HL-60 (cell line): ENCODE measurements around the gene EHBP1.

ENCODE experiments used
- DNase-seq, 2 experiments: peaks; one replicate each; pipeline ENCODE4 v3.0.0-alpha.2; 2010 to 2020; ENCODE audit warnings: low read depth in 1 of 2, low spot score in 1 of 2
- H3K27ac ChIP-seq: fragments of 250-450 bp; sonication (Bioruptor Pico); replicated peaks from 2 replicates; pipeline ENCODE4 v1.5.1; 2020; ENCODE audit warnings: mild to moderate bottlenecking, moderate library complexity
- H3K27me3 ChIP-seq: fragments of 250-450 bp; sonication (Bioruptor Pico); 2 replicates; pipeline ENCODE4 v1.5.1; 2021; ENCODE audit warnings: mild to moderate bottlenecking, moderate library complexity; ENCODE audit not compliant: insufficient read depth, poor library complexity, severe bottlenecking
- H3K4me3 ChIP-seq: replicated peaks from 2 replicates; pipeline ENCODE4 v1.5.1; 2011; ENCODE audit warnings: mild to moderate bottlenecking, control low read depth, low read length; ENCODE audit not compliant: insufficient read depth
- CTCF ChIP-seq: IDR thresholded peaks from one replicate; pipeline ENCODE4 v1.5.1; 2011; ENCODE audit warnings: low read length, control low read depth, inconsistent platforms; ENCODE audit not compliant: insufficient read depth
- GABPA ChIP-seq: IDR thresholded peaks from 2 replicates; pipeline ENCODE4 v1.6.1; 2012; ENCODE audit warnings: low read depth
- POLR2AphosphoS5 ChIP-seq: IDR thresholded peaks from 2 replicates; pipeline ENCODE4 v1.6.1; 2012; ENCODE audit warnings: low read depth
- REST ChIP-seq: IDR thresholded peaks from 2 replicates; pipeline ENCODE4 v1.6.1; 2012; ENCODE audit warnings: low read depth; ENCODE audit not compliant: insufficient replicate concordance
- SPI1 ChIP-seq: IDR thresholded peaks from 2 replicates; pipeline ENCODE4 v1.6.1; 2012; ENCODE audit warnings: low read depth, mild to moderate bottlenecking, borderline replicate concordance

EHBP1 gene

GRCh38 chr2:63092401-63092800 lies 386.9 kb downstream of the EHBP1 start:
- no peaks in the 10 kb centered on the region for H3K27me3 ChIP-seq
- no peak for DNase-seq

GRCh38 chr2:63092857-63093256 lies 387.3 kb downstream of the EHBP1 start:
- DNase-seq: no peak
- Histone ChIP-seq H3K27ac (no peak overlapping the region), H3K27me3 (no peaks in the 10 kb centered on the region), H3K4me3 (no peak overlapping the region)
- TF ChIP-seq GABPA (no peak), POLR2AphosphoS5 (no peak), SPI1 (no peak), CTCF (no peak), REST (no peak)

More at GRCh38 chr2:63092401-63092800, 386.9 kb downstream of the EHBP1 start:
- no peak overlapping the region for H3K27ac ChIP-seq
- H3K4me3 ChIP-seq: no peak overlapping the region
- no peak for TF ChIP-seq REST
- TF ChIP-seq SPI1: no peak
- TF ChIP-seq POLR2AphosphoS5: no peak
- TF ChIP-seq GABPA: no peak
- TF ChIP-seq CTCF: no peak

- no peak overlapping the region for H3K27ac ChIP-seq
- DNase-seq: no peak
- TF ChIP-seq CTCF (no peak), REST (no peak), SPI1 (no peak), GABPA (no peak), POLR2AphosphoS5 (no peak)
- no peaks in the 10 kb centered on the region for H3K27me3 ChIP-seq
- no peak overlapping the region for H3K4me3 ChIP-seq
These were observed 388.0 kb downstream of the EHBP1 start for GRCh38 chr2:63093502-63093901.
